ENCODE measurements around the gene RPS6KA4. TPM values are rescaled to one million over a fixed set of nuclear protein-coding genes. Genes with fewer than 3 reads are reported as not detected.

RPS6KA4 gene
- total RNA-seq, 1 donor from 2014 or later: 42.4 TPM

DNA sequence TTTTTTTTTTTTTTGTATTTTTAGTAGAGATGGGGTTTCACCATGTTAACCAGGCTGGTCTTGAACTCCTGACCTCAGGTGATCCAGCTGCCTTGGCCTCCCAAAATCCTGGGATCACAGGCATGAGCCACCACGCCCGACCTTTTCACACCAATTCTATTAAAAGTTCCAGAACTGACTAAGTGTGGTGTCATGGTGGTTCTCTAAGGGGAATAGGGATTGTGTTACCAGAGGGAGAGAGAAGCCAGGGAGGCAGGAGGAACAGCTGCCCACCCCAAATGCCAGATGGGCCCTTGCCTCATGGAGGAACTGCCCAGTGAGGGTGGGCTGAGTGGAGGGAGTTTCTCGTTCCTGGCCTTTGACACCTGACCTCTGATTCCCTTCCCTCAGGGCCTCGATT lies 5.9 kb downstream of the RPS6KA4 start:
- TF ChIP-seq, protein P1, sequence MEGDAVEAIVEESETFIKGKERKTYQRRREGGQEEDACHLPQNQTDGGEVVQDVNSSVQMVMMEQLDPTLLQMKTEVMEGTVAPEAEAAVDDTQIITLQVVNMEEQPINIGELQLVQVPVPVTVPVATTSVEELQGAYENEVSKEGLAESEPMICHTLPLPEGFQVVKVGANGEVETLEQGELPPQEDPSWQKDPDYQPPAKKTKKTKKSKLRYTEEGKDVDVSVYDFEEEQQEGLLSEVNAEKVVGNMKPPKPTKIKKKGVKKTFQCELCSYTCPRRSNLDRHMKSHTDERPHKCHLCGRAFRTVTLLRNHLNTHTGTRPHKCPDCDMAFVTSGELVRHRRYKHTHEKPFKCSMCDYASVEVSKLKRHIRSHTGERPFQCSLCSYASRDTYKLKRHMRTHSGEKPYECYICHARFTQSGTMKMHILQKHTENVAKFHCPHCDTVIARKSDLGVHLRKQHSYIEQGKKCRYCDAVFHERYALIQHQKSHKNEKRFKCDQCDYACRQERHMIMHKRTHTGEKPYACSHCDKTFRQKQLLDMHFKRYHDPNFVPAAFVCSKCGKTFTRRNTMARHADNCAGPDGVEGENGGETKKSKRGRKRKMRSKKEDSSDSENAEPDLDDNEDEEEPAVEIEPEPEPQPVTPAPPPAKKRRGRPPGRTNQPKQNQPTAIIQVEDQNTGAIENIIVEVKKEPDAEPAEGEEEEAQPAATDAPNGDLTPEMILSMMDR (IDR thresholded peaks at IDR 0.05): no peak
- Histone ChIP-seq H3K27me3 (no peaks in the 10 kb centered on the region), H3K4me3 (no peak overlapping the region), H3K9me3 (no peaks in the 10 kb centered on the region), H3K36me3 (peaks cover 82% of the 10 kb centered on the region), H3K27ac (no peak overlapping the region), H3K4me1 (peaks cover 9% of the 10 kb centered on the region)
- ATAC-seq: no peak
- intact Hi-C loops (cut with DNase I): no loop called here
- no peak for DNase-seq

DNA sequence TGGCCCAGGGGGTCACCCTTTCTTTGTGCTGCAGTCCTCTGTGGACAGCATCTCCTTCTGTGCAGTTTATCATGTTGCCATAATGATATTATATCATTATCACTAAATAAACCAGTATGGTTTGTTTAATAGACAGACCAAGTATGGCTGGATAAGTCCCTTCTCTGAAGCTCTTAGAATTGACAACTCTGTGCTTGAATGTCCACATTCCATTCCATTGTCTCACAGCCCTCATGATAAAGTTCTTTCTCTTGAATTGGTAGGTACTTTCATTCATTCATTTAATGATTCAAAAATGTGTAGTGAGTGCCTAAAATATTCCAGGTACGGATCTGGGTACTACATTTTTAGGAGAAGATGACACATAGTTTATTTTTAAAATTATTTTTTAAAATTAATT lies 7.8 kb downstream of the RPS6KA4 start:
- no peaks in the 10 kb centered on the region for H3K4me1 ChIP-seq
- intact Hi-C loops (cut with DNase I): no loop called here
- H3K27ac ChIP-seq: no peak overlapping the region
- no peak overlapping the region for H3K4me3 ChIP-seq
- DNase-seq: no peak
- TF ChIP-seq, protein P1 (IDR thresholded peaks at IDR 0.05): no peak
- no peaks in the 10 kb centered on the region for H3K27me3 ChIP-seq
- peaks cover 91% of the 10 kb centered on the region for H3K36me3 ChIP-seq
- no peak for ATAC-seq
- no peaks in the 10 kb centered on the region for H3K9me3 ChIP-seq

DNA sequence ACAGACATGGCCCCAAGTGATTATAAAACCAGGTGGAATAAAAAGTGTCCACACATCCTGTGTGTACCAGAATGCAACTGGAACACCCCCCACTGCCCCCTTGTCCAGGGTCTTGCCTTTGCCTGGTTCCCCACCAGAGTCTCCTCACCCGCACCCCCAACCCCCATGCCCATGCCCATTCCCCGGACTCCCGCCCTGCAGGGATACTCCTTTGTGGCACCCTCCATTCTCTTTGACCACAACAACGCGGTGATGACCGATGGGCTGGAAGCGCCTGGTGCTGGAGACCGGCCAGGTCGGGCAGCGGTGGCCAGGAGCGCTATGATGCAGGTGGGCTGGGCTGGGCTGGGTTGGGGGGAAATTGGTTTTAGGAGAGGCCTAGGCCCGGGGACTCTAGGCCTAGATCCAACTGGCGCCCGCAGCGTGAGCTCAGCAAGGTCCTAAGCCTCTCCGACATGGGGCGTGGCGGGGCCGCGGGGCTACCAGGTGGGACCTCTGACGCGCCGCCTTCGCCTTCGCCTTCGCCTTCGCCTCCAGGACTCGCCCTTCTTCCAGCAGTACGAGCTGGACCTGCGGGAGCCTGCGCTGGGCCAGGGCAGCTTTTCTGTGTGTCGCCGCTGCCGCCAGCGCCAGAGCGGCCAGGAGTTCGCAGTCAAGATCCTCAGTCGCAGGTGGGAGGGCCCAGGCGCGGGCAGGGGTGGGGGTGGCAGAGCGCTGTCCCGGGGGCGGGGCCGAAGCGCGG lies 9.1 kb downstream of the RPS6KA4 start:
- H3K36me3 ChIP-seq: peaks cover 77% of the 10 kb centered on the region
- DNase-seq (no peak), ATAC-seq (no peak)
- H3K4me1 ChIP-seq: no peaks in the 10 kb centered on the region
- no peak overlapping the region for H3K4me3 ChIP-seq
- no peaks in the 10 kb centered on the region for H3K27me3 ChIP-seq
- no peaks in the 10 kb centered on the region for H3K9me3 ChIP-seq
- TF ChIP-seq, protein P1 (IDR thresholded peaks at IDR 0.05): no peak
- intact Hi-C loops (cut with DNase I): no loop called here
- no peak overlapping the region for H3K27ac ChIP-seq

DNA sequence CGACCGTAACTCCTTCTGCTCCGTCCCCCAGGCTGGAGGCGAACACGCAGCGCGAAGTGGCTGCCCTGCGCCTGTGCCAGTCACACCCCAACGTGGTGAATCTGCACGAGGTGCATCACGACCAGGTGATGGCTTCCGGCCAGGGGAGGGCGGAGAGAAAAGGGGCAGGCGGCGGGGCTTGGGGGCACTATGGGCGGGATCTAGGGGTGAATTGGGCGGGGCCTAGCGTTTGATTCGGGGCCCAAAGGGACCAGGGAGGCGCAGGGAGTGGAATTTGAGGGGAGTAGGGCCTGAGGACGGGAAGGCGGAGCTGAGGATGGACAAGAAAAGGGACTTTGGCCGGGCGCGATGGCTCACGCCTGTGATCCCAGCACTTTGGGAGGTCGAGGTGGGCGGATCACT lies 9.7 kb downstream of the RPS6KA4 start:
- TF ChIP-seq, protein P1 (IDR thresholded peaks at IDR 0.05): no peak
- no peaks in the 10 kb centered on the region for H3K9me3 ChIP-seq
- DNase-seq (no peak), ATAC-seq (no peak)
- H3K36me3 ChIP-seq: peaks cover 72% of the 10 kb centered on the region
- no peak overlapping the region for H3K27ac ChIP-seq
- no peaks in the 10 kb centered on the region for H3K4me1 ChIP-seq
- no peak overlapping the region for H3K4me3 ChIP-seq
- intact Hi-C loops (cut with DNase I): no loop called here
- no peaks in the 10 kb centered on the region for H3K27me3 ChIP-seq

DNA sequence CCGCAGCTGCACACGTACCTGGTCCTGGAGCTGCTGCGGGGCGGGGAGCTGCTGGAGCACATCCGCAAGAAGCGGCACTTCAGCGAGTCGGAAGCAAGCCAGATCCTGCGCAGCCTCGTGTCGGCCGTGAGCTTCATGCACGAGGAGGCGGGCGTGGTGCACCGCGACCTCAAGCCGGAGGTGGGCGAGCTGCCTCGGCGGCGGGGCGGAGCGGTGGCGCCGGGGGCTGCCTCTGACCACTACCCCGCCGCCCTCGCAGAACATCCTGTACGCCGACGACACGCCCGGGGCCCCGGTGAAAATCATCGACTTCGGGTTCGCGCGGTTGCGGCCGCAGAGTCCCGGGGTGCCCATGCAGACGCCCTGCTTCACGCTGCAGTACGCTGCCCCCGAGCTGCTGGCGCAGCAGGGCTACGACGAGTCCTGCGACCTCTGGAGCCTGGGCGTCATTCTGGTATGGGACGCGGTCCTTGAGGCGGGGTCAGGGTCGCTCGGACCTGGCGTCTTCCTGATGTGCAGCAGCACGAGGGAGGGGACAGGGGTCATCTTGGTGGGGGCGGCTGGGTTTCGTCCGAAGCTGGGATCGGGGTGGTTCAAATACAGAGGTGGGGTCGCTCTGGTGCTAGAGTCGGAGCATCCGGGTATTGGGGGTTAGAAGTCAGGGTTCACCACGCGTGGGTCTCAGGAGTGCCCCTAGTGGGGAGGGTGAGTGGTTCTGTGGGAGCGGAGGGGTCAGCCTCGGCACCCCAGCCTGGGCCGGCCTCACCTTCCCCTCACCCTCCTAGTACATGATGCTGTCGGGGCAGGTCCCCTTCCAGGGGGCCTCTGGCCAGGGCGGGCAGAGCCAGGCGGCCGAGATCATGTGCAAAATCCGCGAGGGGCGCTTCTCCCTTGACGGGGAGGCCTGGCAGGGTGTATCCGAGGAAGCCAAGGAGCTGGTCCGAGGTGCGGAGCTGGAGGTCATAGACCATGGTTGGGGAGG lies 10.8 kb downstream of the RPS6KA4 start:
- Histone ChIP-seq H3K27me3 (no peaks in the 10 kb centered on the region), H3K36me3 (peaks cover 64% of the 10 kb centered on the region), H3K9me3 (no peaks in the 10 kb centered on the region), H3K4me3 (no peak overlapping the region), H3K27ac (no peak overlapping the region), H3K4me1 (no peaks in the 10 kb centered on the region)
- intact Hi-C loops (cut with DNase I): no loop called here
- ATAC-seq (no peak), DNase-seq (no peak)
- TF ChIP-seq, protein P1 (IDR thresholded peaks at IDR 0.05): no peak
